NCI-H2107 treated with DMSO at 0.1 percent for 48 hours (cell line): ENCODE data around the gene OR56A1.

ENCODE experiments used
- DNase-seq: peaks from one replicate; lab custom pipeline; 2025; ENCODE audit not compliant: unreplicated experiment; lab: John Stamatoyannopoulos, UW

OR56A1 gene

GRCh38 chr11:5992150-5992549 is 38.4 kb downstream of the OR56A1 start:
- DNase-seq = no peak

GRCh38 chr11:5989203-5989602 is 41.4 kb downstream of the OR56A1 start:
- no peak for DNase-seq

- no peak for DNase-seq
These were observed 43.7 kb downstream of the OR56A1 start, which contains the start of gene OR52L1 for GRCh38 chr11:5986885-5987284. Gene OR52L1 (minus strand): TSS chr11:5986985. CDS start chr11:5986930, 55 bp downstream.

- DNase-seq = no peak
These were observed 47.1 kb downstream of the OR56A1 start for GRCh38 chr11:5983443-5983842.

- DNase-seq = no peak
These were observed 57.0 kb downstream of the OR56A1 start for GRCh38 chr11:5973530-5973929.
